PC-3 (cell line): ENCODE results near the gene HEPN1. TPM values are rescaled to one million over a fixed set of nuclear protein-coding genes. Genes with fewer than 3 reads are reported as not detected.

Source experiments
- ATAC-seq: fragments of 200-7000 bp; cut with Tn5 transposase; 2 replicates; pipeline ENCODE4 v1.9.1; 2020; ENCODE audit warnings: mild to moderate bottlenecking, moderate library complexity
- BruUV-seq: library from RNA; stranded (reverse); fragments of 400-500 nt; replicated peaks from 2 replicates; lab custom pipeline; 2021; lab: Mats Ljungman, UMichigan
- CTCF ChIA-PET: fragments of 300-600 bp; sonication (Branson Sonifier 250); formaldehyde crosslinking; loops from one replicate; lab custom pipeline; 2022; ENCODE audit warnings: antibody characterized with exemption; lab: Charles Lee
- POLR2A ChIA-PET: fragments of 300-600 bp; sonication (Branson Sonifier 250); formaldehyde crosslinking; loops from one replicate; lab custom pipeline; 2022; ENCODE audit warnings: antibody characterized with exemption; ENCODE audit not compliant: unreplicated experiment; lab: Charles Lee
- DNase-seq: peaks from one replicate; pipeline ENCODE4 v3.0.0-alpha.2; 2015
- H2AFZ ChIP-seq: fragments of 300-600 bp; sonication (generic); 2 replicates; pipeline ENCODE4 v1.6.0; 2016; ENCODE audit warnings: antibody characterized with exemption, low read length
- H3F3A ChIP-seq: fragments of 300-600 bp; sonication (generic); one replicate; pipeline ENCODE4 v1.6.0; 2017; ENCODE audit warnings: antibody characterized with exemption, low read length, control low read depth, mild to moderate bottlenecking; ENCODE audit not compliant: unreplicated experiment
- H3K27ac ChIP-seq: fragments of 300-600 bp; sonication (generic); 2 replicates; pipeline ENCODE4 v1.5.1; 2016; ENCODE audit warnings: mild to moderate bottlenecking, low read length
- H3K27me3 ChIP-seq: fragments of 300-600 bp; sonication (generic); 2 replicates; pipeline ENCODE4 v1.6.1; 2016; ENCODE audit warnings: low read length, mixed read lengths
- H3K36me3 ChIP-seq: fragments of 300-600 bp; sonication (generic); 2 replicates; pipeline ENCODE4 v1.6.1; 2016; ENCODE audit warnings: low read depth, mixed run types, low read length, mixed read lengths
- H3K4me1 ChIP-seq: fragments of 300-600 bp; sonication (generic); 2 replicates; pipeline ENCODE4 v1.5.1; 2016; ENCODE audit warnings: low read length; ENCODE audit not compliant: insufficient read depth
- H3K4me2 ChIP-seq: fragments of 300-600 bp; sonication (generic); 2 replicates; pipeline ENCODE4 v1.6.0; 2016; ENCODE audit warnings: low read length
- H3K4me3 ChIP-seq: fragments of 300-600 bp; sonication (generic); 2 replicates; pipeline ENCODE4 v1.5.1; 2016; ENCODE audit warnings: mild to moderate bottlenecking, low read length, mixed read lengths
- H3K79me2 ChIP-seq: fragments of 300-600 bp; sonication (generic); 2 replicates; pipeline ENCODE4 v1.6.1; 2017; ENCODE audit warnings: low read length, mixed read lengths
- H3K9ac ChIP-seq: fragments of 300-600 bp; sonication (generic); 2 replicates; pipeline ENCODE4 v1.6.0; 2016; ENCODE audit warnings: mild to moderate bottlenecking, low read length
- H3K9me2 ChIP-seq: fragments of 300-600 bp; sonication (generic); replicated peaks from 2 replicates; pipeline ENCODE4 v1.6.1; 2016; ENCODE audit warnings: mixed run types, low read length, mixed read lengths
- H3K9me3 ChIP-seq: fragments of 300-600 bp; sonication (generic); 2 replicates; pipeline ENCODE4 v1.6.1; 2016; ENCODE audit warnings: low read length, mixed read lengths
- H4K20me1 ChIP-seq: fragments of 300-600 bp; sonication (generic); 2 replicates; pipeline ENCODE4 v1.6.1; 2016; ENCODE audit warnings: low read length, mixed read lengths
- EZH2 ChIP-seq: fragments of 300-600 bp; sonication (generic); IDR thresholded peaks from one replicate; pipeline ENCODE4 v1.6.1; 2017; ENCODE audit warnings: antibody characterized with exemption, mild to moderate bottlenecking, low read length; ENCODE audit not compliant: unreplicated experiment
- EZH2phosphoT487 ChIP-seq: fragments of 300-600 bp; sonication (generic); IDR thresholded peaks from 2 replicates; pipeline ENCODE4 v1.6.1; 2018; ENCODE audit warnings: mild to moderate bottlenecking, antibody characterized with exemption, low read length, borderline replicate concordance
- intact Hi-C: fragments of 100-400 bp; cut with micrococcal nuclease; formaldehyde crosslinking; loops from 2 replicates; pipeline ENCODE4 v1.9.0; 2023
- total RNA-seq: library from RNA; depleted of rRNA; stranded (reverse); fragments of >200 nt; gene quantifications from 2 replicates; pipeline ENCODE4 v1.2.3, GENCODE V29; 2014
- TF ChIP-seq, protein P1 (sequence below): fragments of 300-600 bp; sonication (generic); conservative IDR thresholded peaks from 2 replicates; pipeline ENCODE4 v1.5.1; 2017; ENCODE audit warnings: antibody characterized with exemption, low read depth, mild to moderate bottlenecking, low read length

Gene HEPN1
- total RNA-seq, 1 experiment from 2014 or later: not detected

GRCh38 chr11:124894606-124895430 lies 24.2 kb upstream of the HEPN1 start:
- intact Hi-C loops: no loop called here
- no peak overlapping the region for H3K9ac ChIP-seq
- H3K4me3 ChIP-seq: no peak overlapping the region
- no peak for DNase-seq
- H3K4me2 ChIP-seq: no peak overlapping the region
- no peak for TF ChIP-seq EZH2phosphoT487
- TF ChIP-seq EZH2: no peak
- TF ChIP-seq, protein P1, sequence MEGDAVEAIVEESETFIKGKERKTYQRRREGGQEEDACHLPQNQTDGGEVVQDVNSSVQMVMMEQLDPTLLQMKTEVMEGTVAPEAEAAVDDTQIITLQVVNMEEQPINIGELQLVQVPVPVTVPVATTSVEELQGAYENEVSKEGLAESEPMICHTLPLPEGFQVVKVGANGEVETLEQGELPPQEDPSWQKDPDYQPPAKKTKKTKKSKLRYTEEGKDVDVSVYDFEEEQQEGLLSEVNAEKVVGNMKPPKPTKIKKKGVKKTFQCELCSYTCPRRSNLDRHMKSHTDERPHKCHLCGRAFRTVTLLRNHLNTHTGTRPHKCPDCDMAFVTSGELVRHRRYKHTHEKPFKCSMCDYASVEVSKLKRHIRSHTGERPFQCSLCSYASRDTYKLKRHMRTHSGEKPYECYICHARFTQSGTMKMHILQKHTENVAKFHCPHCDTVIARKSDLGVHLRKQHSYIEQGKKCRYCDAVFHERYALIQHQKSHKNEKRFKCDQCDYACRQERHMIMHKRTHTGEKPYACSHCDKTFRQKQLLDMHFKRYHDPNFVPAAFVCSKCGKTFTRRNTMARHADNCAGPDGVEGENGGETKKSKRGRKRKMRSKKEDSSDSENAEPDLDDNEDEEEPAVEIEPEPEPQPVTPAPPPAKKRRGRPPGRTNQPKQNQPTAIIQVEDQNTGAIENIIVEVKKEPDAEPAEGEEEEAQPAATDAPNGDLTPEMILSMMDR: no peak
- H3K27me3 ChIP-seq: no peaks in the 10 kb centered on the region
- peaks cover 45% of the 10 kb centered on the region for H3K4me1 ChIP-seq
- H4K20me1 ChIP-seq: no peaks in the 10 kb centered on the region
- no peak overlapping the region for H2AFZ ChIP-seq
- no peaks in the 10 kb centered on the region for H3K79me2 ChIP-seq
- no peak overlapping the region for H3K27ac ChIP-seq
- H3K9me2 ChIP-seq: no peaks in the 10 kb centered on the region
- H3K36me3 ChIP-seq: no peaks in the 10 kb centered on the region
- peaks cover 15% of the 10 kb centered on the region for H3F3A ChIP-seq
- ChIA-PET POLR2A (interaction anchor here (0.6 kb wide), 2 partner anchors 8 to 27 kb away, joined by 5 to 6 read pairs; no protein-coding TSS in a partner anchor), CTCF (no interaction called here)
- no TSS peak for BruUV-seq
- no peaks in the 10 kb centered on the region for H3K9me3 ChIP-seq
- ATAC-seq: no peak

DNA sequence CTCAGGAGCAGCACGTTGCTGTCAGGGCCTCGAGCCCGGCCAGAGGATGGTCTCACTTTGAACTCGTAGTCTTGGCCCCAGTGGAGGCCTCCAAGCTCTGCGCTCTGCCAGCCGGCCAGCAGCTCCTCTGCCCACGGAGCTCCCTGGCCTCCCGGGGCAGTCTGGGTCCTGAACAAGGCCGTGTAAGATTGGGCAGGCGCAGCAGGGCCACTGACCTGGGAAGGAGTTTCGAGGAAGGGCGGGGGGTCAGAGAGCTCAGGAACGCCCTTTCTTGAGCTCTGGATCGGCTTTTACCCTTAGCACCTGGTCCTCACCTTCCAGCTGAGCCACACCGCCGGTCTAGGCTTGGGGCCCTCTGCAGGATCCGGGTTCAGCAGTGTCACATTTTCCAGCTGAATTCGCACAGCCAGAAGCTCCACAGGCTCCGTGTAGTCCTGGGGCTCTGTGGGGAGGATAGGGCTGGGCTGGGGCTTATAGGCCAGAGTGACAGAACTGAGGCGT lies 23.5 kb upstream of the HEPN1 start:
- Histone ChIP-seq H3K36me3 (no peaks in the 10 kb centered on the region), H3K79me2 (no peaks in the 10 kb centered on the region), H3F3A (peaks cover 15% of the 10 kb centered on the region), H3K9ac (no peak overlapping the region), H3K9me2 (no peaks in the 10 kb centered on the region), H3K4me1 (peaks cover 52% of the 10 kb centered on the region), H3K27ac (no peak overlapping the region), H3K9me3 (no peaks in the 10 kb centered on the region), H3K4me3 (no peak overlapping the region), H4K20me1 (no peaks in the 10 kb centered on the region), H3K4me2 (no peak overlapping the region), H2AFZ (no peak overlapping the region), H3K27me3 (no peaks in the 10 kb centered on the region)
- ChIA-PET CTCF (no interaction called here), POLR2A (interaction anchor here (0.6 kb wide), 1 partner anchor 9 kb away, joined by 6 read pairs; no protein-coding TSS in a partner anchor)
- DNase-seq: no peak
- TF ChIP-seq, protein P1: no peak
- TF ChIP-seq EZH2phosphoT487 (no peak), EZH2 (no peak)
- BruUV-seq: no TSS peak
- ATAC-seq: no peak
- intact Hi-C loops: no loop called here
